H1 (cell line): ENCODE measurements around the gene VSNL1. TPM values are rescaled to one million over a fixed set of nuclear protein-coding genes. Genes with fewer than 3 reads are reported as not detected.
"Not testable (repeated sequence)": the region's sequence is repeated elsewhere in the genome, so short reads cannot be mapped to it uniquely, and the experiment has no call there.

ENCODE experiments used
- CTCF ChIA-PET: fragments of 300-600 bp; sonication (Branson Sonifier 250); formaldehyde crosslinking; loops from one replicate; lab custom pipeline; 2021; ENCODE audit not compliant: partially characterized antibody; lab: Charles Lee
- POLR2A ChIA-PET: fragments of 300-600 bp; sonication (Branson Sonifier 250); formaldehyde crosslinking; loops from one replicate; lab custom pipeline; 2021; ENCODE audit warnings: inconsistent platforms; ENCODE audit not compliant: partially characterized antibody; lab: Charles Lee
- DNase-seq, 2 experiments: peaks; one replicate each; pipeline versions ENCODE4 v3.0.0 to v3.0.0-alpha.2; 2010 to 2022; ENCODE audit warnings: low spot score in 2 of 2, low read depth in 1 of 2, mixed read lengths in 1 of 2
- FAIRE-seq: peaks from 2 replicates; lab custom pipeline; 2011; peaks lifted over from hg19 to GRCh38; lab: Jason Lieb, UNC
- H2AFZ ChIP-seq: 2 replicates; pipeline ENCODE4 v1.8.1; 2012; ENCODE audit warnings: low read length, inconsistent platforms
- H2AK5ac ChIP-seq: 2 replicates; pipeline ENCODE4 v1.6.1; 2013; ENCODE audit warnings: low read depth, low read length
- H2BK120ac ChIP-seq: replicated peaks from 2 replicates; pipeline ENCODE3; 2013; ENCODE audit warnings: low read depth, low read length, inconsistent platforms
- H2BK12ac ChIP-seq: 2 replicates; pipeline ENCODE4 v1.6.1; 2013; ENCODE audit warnings: low read depth, low read length
- H2BK15ac ChIP-seq: 2 replicates; pipeline ENCODE4 v1.6.1; 2013; ENCODE audit warnings: low read length
- H2BK20ac ChIP-seq: 2 replicates; pipeline ENCODE4 v1.6.1; 2013; ENCODE audit warnings: low read length
- H2BK5ac ChIP-seq: 2 replicates; pipeline ENCODE4 v1.6.1; 2013; ENCODE audit warnings: low read depth, low read length
- H3K14ac ChIP-seq: 2 replicates; pipeline ENCODE4 v1.6.1; 2013; ENCODE audit warnings: inconsistent platforms; ENCODE audit not compliant: insufficient read length
- H3K18ac ChIP-seq: 2 replicates; pipeline ENCODE4 v1.6.1; 2013; ENCODE audit warnings: low read length; ENCODE audit errors: extremely low read depth
- H3K23ac ChIP-seq: 2 replicates; pipeline ENCODE4 v1.6.1; 2013; ENCODE audit warnings: inconsistent platforms; ENCODE audit not compliant: insufficient read length
- H3K23me2 ChIP-seq: 2 replicates; pipeline ENCODE4 v1.6.1; 2013; ENCODE audit warnings: low read depth, low read length
- H3K27ac ChIP-seq: 2 replicates; pipeline ENCODE4 v1.6.1; 2011; ENCODE audit warnings: low read depth, low read length, inconsistent platforms
- H3K27me3 ChIP-seq, 4 experiments: replicated peaks in 1 of 4; 1 replicate in 1 of 4; 2 replicates in 3 of 4; pipeline versions ENCODE4 v1.6.1 to v1.8.1; 2011 to 2013; ENCODE audit warnings: low read length in 3 of 4, mild to moderate bottlenecking in 3 of 4, inconsistent platforms in 2 of 4, mixed read lengths in 2 of 4, moderate library complexity in 1 of 4; ENCODE audit not compliant: control insufficient read depth in 3 of 4, insufficient read depth in 3 of 4; ENCODE audit errors: extremely low read depth in 1 of 4
- H3K36me3 ChIP-seq, 4 experiments: 2 replicates each; pipeline versions ENCODE4 v1.6.1 to v1.8.1; 2011 to 2013; ENCODE audit warnings: mild to moderate bottlenecking in 4 of 4, low read length in 3 of 4, moderate library complexity in 2 of 4, control low read depth in 1 of 4, inconsistent platforms in 1 of 4; ENCODE audit not compliant: insufficient read depth in 4 of 4, control insufficient read depth in 2 of 4
- H3K4ac ChIP-seq: replicated peaks from 2 replicates; pipeline ENCODE3; 2013; ENCODE audit warnings: low read length, low read depth, mixed read lengths, inconsistent platforms; ENCODE audit not compliant: insufficient read length
- H3K4me1 ChIP-seq, 4 experiments: replicated peaks in 1 of 4; 1 replicate in 1 of 4; 2 replicates in 3 of 4; pipeline versions ENCODE4 v1.6.1 to v1.8.1; 2011 to 2013; ENCODE audit warnings: low read length in 3 of 4, inconsistent platforms in 2 of 4, mixed read lengths in 1 of 4; ENCODE audit not compliant: insufficient read depth in 4 of 4, control insufficient read depth in 3 of 4
- H3K4me2 ChIP-seq, 2 experiments: 2 replicates each; pipeline versions ENCODE4 v1.6.1 to v1.8.1; 2011 to 2013; ENCODE audit warnings: low read depth in 2 of 2, low read length in 2 of 2, control low read depth in 1 of 2, inconsistent platforms in 1 of 2, mild to moderate bottlenecking in 1 of 2; ENCODE audit not compliant: insufficient read depth in 1 of 2
- H3K4me3 ChIP-seq, 4 experiments: fragments of 200-600, 300-600 bp in 1 of 4; sonication (generic), shearing (Covaris generic), sonication (Bioruptor Twin) in 1 of 4; 2 replicates each; pipeline versions ENCODE4 v1.5.1 to v1.8.1; 2011 to 2016; ENCODE audit warnings: low read length in 4 of 4, low read depth in 3 of 4, control low read depth in 2 of 4, inconsistent platforms in 2 of 4, mild to moderate bottlenecking in 2 of 4, mixed read lengths in 1 of 4, moderate library complexity in 1 of 4; ENCODE audit not compliant: insufficient read depth in 2 of 4; ENCODE audit errors: extremely low read depth in 1 of 4
- H3K56ac ChIP-seq: replicated peaks from 2 replicates; pipeline ENCODE3; 2013; ENCODE audit warnings: low read depth, mild to moderate bottlenecking, mixed read lengths, low read length, inconsistent platforms; ENCODE audit not compliant: insufficient read length
- H3K79me1 ChIP-seq: 2 replicates; pipeline ENCODE4 v1.6.1; 2013; ENCODE audit warnings: low read depth, low read length, control low read depth
- H3K79me2 ChIP-seq, 2 experiments: 2 replicates each; pipeline versions ENCODE4 v1.6.1 to v1.8.1; 2012 to 2013; ENCODE audit warnings: low read length in 2 of 2, mild to moderate bottlenecking in 2 of 2, inconsistent platforms in 1 of 2; ENCODE audit not compliant: insufficient read depth in 2 of 2, control insufficient read depth in 1 of 2
- H3K9ac ChIP-seq, 4 experiments: replicated peaks in 1 of 4; 1 replicate in 1 of 4; 2 replicates in 3 of 4; pipeline versions ENCODE4 v1.6.1 to v1.8.1; 2011 to 2013; ENCODE audit warnings: low read depth in 3 of 4, low read length in 3 of 4, control low read depth in 2 of 4, mild to moderate bottlenecking in 2 of 4, moderate library complexity in 2 of 4, inconsistent platforms in 1 of 4; ENCODE audit errors: extremely low read depth in 1 of 4
- H3K9me3 ChIP-seq, 2 experiments: 2 replicates each; pipeline versions ENCODE4 v1.6.1 to v1.8.1; 2012 to 2013; ENCODE audit warnings: mild to moderate bottlenecking in 2 of 2, moderate library complexity in 2 of 2, control low read depth in 1 of 2, inconsistent platforms in 1 of 2, low read depth in 1 of 2, low read length in 1 of 2, mixed read lengths in 1 of 2; ENCODE audit not compliant: insufficient read depth in 2 of 2
- H4K20me1 ChIP-seq, 2 experiments: replicated peaks in 1 of 2; 2 replicates each; pipeline versions ENCODE3 to v1.8.1; 2011 to 2013; ENCODE audit warnings: inconsistent platforms in 2 of 2, low read length in 2 of 2, mild to moderate bottlenecking in 1 of 2; ENCODE audit not compliant: insufficient read depth in 2 of 2, control insufficient read depth in 1 of 2
- H4K5ac ChIP-seq: 2 replicates; pipeline ENCODE4 v1.6.1; 2013; ENCODE audit warnings: low read length, low read depth, mixed read lengths, inconsistent platforms; ENCODE audit not compliant: insufficient read length
- H4K8ac ChIP-seq: 2 replicates; pipeline ENCODE4 v1.8.0; 2013; ENCODE audit warnings: mild to moderate bottlenecking, moderate library complexity, low read length, inconsistent platforms; ENCODE audit not compliant: insufficient read depth; ENCODE audit errors: extremely low read depth
- H4K91ac ChIP-seq: replicated peaks from 2 replicates; pipeline ENCODE3; 2013; ENCODE audit warnings: low read length, mixed read lengths, inconsistent platforms; ENCODE audit not compliant: insufficient read length
- POLR2A ChIP-seq, 2 experiments: IDR thresholded peaks; 1 replicate in 1 of 2; 2 replicates in 1 of 2; pipeline ENCODE4 v1.6.1; 2011; ENCODE audit warnings: low read depth in 2 of 2, low read length in 2 of 2, mild to moderate bottlenecking in 2 of 2; ENCODE audit errors: control extremely low read depth in 1 of 2
- POLR2AphosphoS5 ChIP-seq: IDR thresholded peaks from 2 replicates; pipeline ENCODE4 v1.6.1; 2011; ENCODE audit warnings: low read depth, low read length
- RBBP5 ChIP-seq: IDR thresholded peaks from 2 replicates; pipeline ENCODE4 v1.7.1; 2012; ENCODE audit warnings: low read depth, mild to moderate bottlenecking, inconsistent platforms, low read length, moderate library complexity, borderline replicate concordance
- RFX5 ChIP-seq: IDR thresholded peaks from 2 replicates; pipeline ENCODE4 v1.6.1; 2011; ENCODE audit warnings: low read depth, low read length, improper control_type of control experiment, borderline replicate concordance
- SAP30 ChIP-seq: fragments of 300-600 bp; sonication (generic); IDR thresholded peaks from 2 replicates; pipeline ENCODE4 v1.7.1; 2012; ENCODE audit warnings: low read length, moderate library complexity, mild to moderate bottlenecking, inconsistent platforms; ENCODE audit not compliant: insufficient read depth, insufficient replicate concordance
- SP2 ChIP-seq: IDR thresholded peaks from 2 replicates; pipeline ENCODE4 v1.6.1; 2012; ENCODE audit warnings: mild to moderate bottlenecking, low read length, inconsistent platforms
- SUZ12 ChIP-seq: fragments of 200-600 bp; sonication (generic); IDR thresholded peaks from 2 replicates; pipeline ENCODE4 v1.6.1; 2012; ENCODE audit warnings: mild to moderate bottlenecking, inconsistent platforms, low read length, moderate library complexity, mixed read lengths
- WGBS, 2 experiments: shearing (Covaris generic) in 1 of 2; methylation state at CpG; one replicate each; pipeline versions ENCODE4 v1.1.6 to v1.1.7; 2013 to 2015; ENCODE audit warnings: low lambda C conversion rate in 2 of 2, mixed read lengths in 2 of 2, inconsistent platforms in 1 of 2, low coverage in 1 of 2, missing lambda C conversion rate in 1 of 2; ENCODE audit not compliant: insufficient replicate concordance in 2 of 2, insufficient coverage in 1 of 2, insufficient read length in 1 of 2; ENCODE audit errors: extremely low coverage in 1 of 2, missing lambda C conversion rate in 1 of 2; 5-methylcytosine and 5-hydroxymethylcytosine counted together
- polyA plus RNA-seq, 7 experiments: library from polyadenylated mRNA; depleted of rRNA in 3 of 7; stranded (reverse) in 5 of 7; unstranded in 2 of 7; fragments of >200 nt in 5 of 7; fragments of 200-250 nt in 2 of 7; gene quantifications; 1 replicate in 5 of 7; 2 replicates in 1 of 7; 4 replicates in 1 of 7; pipeline versions ENCODE4 v1.2.1 to v1.2.3, GENCODE V29; 2011 to 2013; ENCODE audit warnings: missing spikeins in 2 of 7, mixed read lengths in 2 of 7
- total RNA-seq: library from RNA; stranded (reverse); fragmentation: NEBNext Ultra II Directional; extraction: Animal tissue kit (Norgen Biotek cat#: 25700); gene quantifications from 2 replicates; pipeline ENCODE4 v1.2.1, GENCODE V29; 2021

VSNL1 gene
- total and polyA plus RNA-seq, 2 of the 8 experiments (the other 6 are each of a cell fraction or from before 2014, with no cell fraction given), result 49.4 to 108 TPM

DNA sequence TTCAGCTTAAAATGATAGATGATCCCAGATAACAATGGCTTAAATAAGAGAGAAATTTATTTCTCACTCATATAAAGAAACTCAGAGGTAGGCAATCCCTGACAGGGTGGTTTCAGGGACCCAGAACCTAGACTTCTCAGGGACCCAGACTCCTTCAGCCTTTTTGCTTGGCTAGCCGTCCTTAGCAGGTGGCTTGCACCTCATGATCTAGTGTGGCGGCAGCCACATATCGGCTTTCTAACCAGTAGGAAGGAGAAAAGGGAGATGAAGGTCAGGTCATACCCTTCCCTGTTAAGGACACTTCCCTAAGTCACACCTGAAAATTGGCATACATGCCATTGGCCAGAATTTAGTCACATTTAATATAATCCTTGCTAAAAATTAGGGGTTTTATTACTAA, 18.4 kb downstream of the VSNL1 start (continued):
- no peak for TF ChIP-seq SAP30
- no peak for TF ChIP-seq POLR2A (IDR thresholded peaks at IDR 0.05; ENCODE audit: control extremely low read depth in 1 of 2, low read depth in 2 of 2, low read length in 2 of 2)
- TF ChIP-seq RBBP5, result no peak
- no peak for TF ChIP-seq SUZ12
- no peak for TF ChIP-seq RFX5
- TF ChIP-seq POLR2AphosphoS5, result no peak
- TF ChIP-seq SP2, result no peak

DNA sequence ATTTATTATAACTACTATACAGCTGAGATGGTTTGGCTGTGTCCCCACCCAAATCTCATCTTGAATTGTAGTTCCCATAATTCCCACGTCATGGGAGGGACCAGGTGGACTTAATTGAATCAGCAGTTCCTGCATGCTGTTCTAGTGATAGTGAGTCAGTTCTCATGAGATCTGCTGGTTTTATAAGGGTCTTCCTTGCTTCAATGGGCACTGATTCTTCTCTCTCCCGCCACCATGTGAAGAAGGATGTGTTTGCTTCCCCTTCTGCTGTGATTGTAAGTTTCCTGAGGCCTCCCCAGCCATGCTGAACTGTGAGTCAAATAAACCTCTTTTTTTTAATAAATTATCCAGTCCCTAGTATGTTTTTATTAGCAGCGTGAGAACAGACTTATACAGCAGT, 25.2 kb downstream of the VSNL1 start:
- H2AK5ac ChIP-seq, H2BK15ac ChIP-seq, H3K4me2 ChIP-seq, H2BK20ac ChIP-seq, H2BK120ac ChIP-seq, H3K56ac ChIP-seq, H2BK5ac ChIP-seq, H4K20me1 ChIP-seq, H3K27ac ChIP-seq, H2BK12ac ChIP-seq, H3K14ac ChIP-seq, POLR2A ChIA-PET, H3K23me2 ChIP-seq, H3K4ac ChIP-seq, H3K9me3 ChIP-seq, H4K91ac ChIP-seq, H3K36me3 ChIP-seq, H3K4me1 ChIP-seq, H2AFZ ChIP-seq, H4K5ac ChIP-seq, H3K9ac ChIP-seq, H3K18ac ChIP-seq, H4K8ac ChIP-seq, H3K4me3 ChIP-seq, FAIRE-seq, DNase-seq, H3K79me1 ChIP-seq, H3K27me3 ChIP-seq, H3K23ac ChIP-seq: not testable (repeated sequence)
- H3K79me2 ChIP-seq, result peaks cover 3 to 83% of the 10 kb centered on the region in 2 experiments; a peak in 3 of 4 replicates
- 96% methylated on average over 3 of the region's 3 CpGs; no CpG with 5 or more reads in 1 of the 2 experiments for WGBS, 2 experiments
- CTCF ChIA-PET, result interaction anchor here (1.4 kb wide), 1 partner anchor 80 kb away, joined by 5 read pairs; no protein-coding TSS in a partner anchor
